Measurements from ENCODE around the gene SIRPA. TPM values are rescaled to one million over a fixed set of nuclear protein-coding genes. Genes with fewer than 3 reads are reported as not detected.
A peak's percentile ranks its signal among the peaks of the same experiment; 100 is the strongest.

Gene SIRPA
- polyA plus RNA-seq, 1 donor from 2014 or later = 8.0 TPM

GRCh38 chr20:1899241-1899525, 4.0 kb downstream of the SIRPA start:
- Histone ChIP-seq H3K79me2 (replicated peaks; ENCODE audit: insufficient read depth, low read length) (no peaks in the 10 kb centered on the region), H3K4me2 (ENCODE audit: low read length) (no peak overlapping the region), H3K27ac (ENCODE audit: low read length) (no peak overlapping the region), H3K4me3 (ENCODE audit: low read length) (no peak overlapping the region), H3K9me2 (ENCODE audit: insufficient read depth, low read length) (no peaks in the 10 kb centered on the region), H2AFZ (ENCODE audit: low read depth, low read length) (no peak overlapping the region), H3K9me3 (ENCODE audit: low read length) (no peaks in the 10 kb centered on the region), H3K9ac (ENCODE audit: low read length) (no peak overlapping the region), H3F3A (ENCODE audit: insufficient read depth, low read length, poor library complexity, severe bottlenecking) (no peaks in the 10 kb centered on the region), H4K20me1 (ENCODE audit: insufficient read depth) (no peaks in the 10 kb centered on the region), H3K36me3 (ENCODE audit: insufficient read depth, low read length) (no peaks in the 10 kb centered on the region), H3K27me3 (ENCODE audit: insufficient read depth, low read depth, low read length) (no peaks in the 10 kb centered on the region)
- no peak for TF ChIP-seq EP300 (conservative IDR thresholded peaks at IDR 0.05; ENCODE audit: poor library complexity, severe bottlenecking)
- TF ChIP-seq CTCF (IDR thresholded peaks at IDR 0.05; ENCODE audit: poor library complexity, severe bottlenecking) = no peak
- TF ChIP-seq MXI1 (conservative IDR thresholded peaks at IDR 0.05; ENCODE audit: poor library complexity, severe bottlenecking) = no peak
- no peak for TF ChIP-seq SMC3 (conservative IDR thresholded peaks at IDR 0.05; ENCODE audit: poor library complexity)
- no peak for TF ChIP-seq REST (IDR thresholded peaks at IDR 0.05; ENCODE audit: borderline replicate concordance)
- TF ChIP-seq TAF1 (IDR thresholded peaks at IDR 0.05; ENCODE audit: low read depth) = no peak
- no peak for TF ChIP-seq EZH2 (IDR thresholded peaks at IDR 0.05; ENCODE audit: borderline replicate concordance, insufficient read depth, low read length, poor library complexity, severe bottlenecking)
- TF ChIP-seq POLR2AphosphoS5 (IDR thresholded peaks at IDR 0.05) = no peak
- no peak for TF ChIP-seq RAD21 (conservative IDR thresholded peaks at IDR 0.05)

GRCh38 chr20:1900321-1900801, 5.2 kb downstream of the SIRPA start:
- H3K9me2 ChIP-seq (ENCODE audit: insufficient read depth, low read length) = no peaks in the 10 kb centered on the region
- H3K9ac ChIP-seq (ENCODE audit: low read length) = no peak overlapping the region
- no peak overlapping the region for H3K4me2 ChIP-seq (ENCODE audit: low read length)
- H3K36me3 ChIP-seq (ENCODE audit: insufficient read depth, low read length) = no peaks in the 10 kb centered on the region
- H2AFZ ChIP-seq (ENCODE audit: low read depth, low read length) = no peak overlapping the region
- no peak overlapping the region for H3K27ac ChIP-seq (ENCODE audit: low read length)
- no peaks in the 10 kb centered on the region for H3K79me2 ChIP-seq (replicated peaks; ENCODE audit: insufficient read depth, low read length)
- H3K4me3 ChIP-seq (ENCODE audit: low read length) = no peak overlapping the region
- H3K27me3 ChIP-seq (ENCODE audit: insufficient read depth, low read depth, low read length) = no peaks in the 10 kb centered on the region
- no peaks in the 10 kb centered on the region for H3F3A ChIP-seq (ENCODE audit: insufficient read depth, low read length, poor library complexity, severe bottlenecking)
- H4K20me1 ChIP-seq (ENCODE audit: insufficient read depth) = no peaks in the 10 kb centered on the region
- TF ChIP-seq EZH2 (IDR thresholded peaks at IDR 0.05; ENCODE audit: borderline replicate concordance, insufficient read depth, low read length, poor library complexity, severe bottlenecking) (no peak), CTCF (IDR thresholded peaks at IDR 0.05; ENCODE audit: poor library complexity, severe bottlenecking) (peak; percentile 70), RAD21 (conservative IDR thresholded peaks at IDR 0.05) (peak; percentile 53), SMC3 (conservative IDR thresholded peaks at IDR 0.05; ENCODE audit: poor library complexity) (peak; percentile 67), EP300 (conservative IDR thresholded peaks at IDR 0.05; ENCODE audit: poor library complexity, severe bottlenecking) (no peak), POLR2AphosphoS5 (IDR thresholded peaks at IDR 0.05) (no peak)
- H3K9me3 ChIP-seq (ENCODE audit: low read length) = no peaks in the 10 kb centered on the region

Measured in neural cell (in vitro differentiated cells).